Measurements from ENCODE around the gene SLC25A6.

Gene SLC25A6

DNA sequence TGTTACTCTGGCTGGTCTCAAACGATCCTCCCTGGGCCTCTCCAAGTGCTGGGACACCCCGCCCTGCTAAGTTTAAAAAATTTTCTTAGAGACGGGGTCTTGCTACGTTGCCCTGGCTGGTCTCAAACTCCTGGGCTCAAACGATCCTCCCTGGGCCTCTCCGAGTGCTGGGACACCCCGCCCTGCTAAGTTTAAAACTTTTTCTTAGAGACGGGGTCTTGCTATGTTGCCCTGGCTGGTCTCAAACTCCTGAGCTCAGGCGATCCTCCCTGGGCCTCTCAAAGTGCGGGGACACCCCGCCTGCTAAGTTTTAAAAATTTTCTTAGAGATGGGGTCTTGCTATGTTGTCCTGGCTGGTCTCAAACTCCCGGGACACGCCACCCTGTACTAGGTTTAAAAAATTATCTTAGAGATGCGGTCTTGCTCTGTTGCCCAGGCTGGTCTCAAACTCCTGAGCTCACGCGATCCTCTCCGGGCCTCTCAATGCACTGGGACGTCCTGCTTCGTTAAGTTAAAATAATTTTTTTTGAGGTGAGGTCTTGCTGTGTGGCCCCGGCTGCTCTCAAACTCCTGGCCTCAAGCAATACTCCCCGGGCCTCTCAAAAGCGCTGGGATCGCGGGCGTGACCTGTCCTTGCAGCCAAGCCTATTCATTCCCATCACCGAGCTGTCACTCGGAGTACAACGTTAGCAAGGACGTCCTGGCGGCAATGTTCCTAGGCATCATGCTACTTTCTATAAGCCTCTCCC lies 1.1 kb downstream of the SLC25A6 start:
- peaks cover 73% of the 10 kb centered on the region for H3K36me3 ChIP-seq (ENCODE audit: insufficient read depth, low read length)
- no peaks in the 10 kb centered on the region for H3K9me2 ChIP-seq (ENCODE audit: low read depth, low read length)
- no peaks in the 10 kb centered on the region for H3K27me3 ChIP-seq (ENCODE audit: insufficient read depth, low read length)
- H3F3A ChIP-seq (ENCODE audit: insufficient read depth, low read length): no peaks in the 10 kb centered on the region
- peak overlapping the region; percentile 93 for H3K4me2 ChIP-seq (ENCODE audit: low read length)
- peak overlapping the region; percentile 98 for H3K4me3 ChIP-seq (ENCODE audit: low read depth, low read length, poor library complexity, severe bottlenecking)
- peaks cover 32% of the 10 kb centered on the region for H3K79me2 ChIP-seq (ENCODE audit: insufficient read depth, low read length)
- no peak overlapping the region for H2AFZ ChIP-seq (ENCODE audit: low read length)
- H4K20me1 ChIP-seq (ENCODE audit: insufficient read depth, low read length): no peaks in the 10 kb centered on the region
- peak overlapping the region; percentile 98 for H3K9ac ChIP-seq (ENCODE audit: low read length)
- H3K27ac ChIP-seq (ENCODE audit: low read depth, low read length, poor library complexity, severe bottlenecking): peak overlapping the region; percentile 43
- H3K9me3 ChIP-seq (ENCODE audit: low read length): no peaks in the 10 kb centered on the region
- TF ChIP-seq EZH2 (IDR thresholded peaks at IDR 0.05; ENCODE audit: borderline replicate concordance, low read length) (no peak), CTCF (IDR thresholded peaks at IDR 0.05; ENCODE audit: low read length) (no peak)
- H3K4me1 ChIP-seq (ENCODE audit: insufficient read depth, low read length, severe bottlenecking): peaks cover 38% of the 10 kb centered on the region

- Histone ChIP-seq H3K79me2 (ENCODE audit: insufficient read depth, low read length) (peaks cover 32% of the 10 kb centered on the region), H3K27me3 (ENCODE audit: insufficient read depth, low read length) (no peaks in the 10 kb centered on the region), H3K9me2 (ENCODE audit: low read depth, low read length) (no peaks in the 10 kb centered on the region), H3F3A (ENCODE audit: insufficient read depth, low read length) (no peaks in the 10 kb centered on the region), H3K36me3 (ENCODE audit: insufficient read depth, low read length) (peaks cover 73% of the 10 kb centered on the region), H4K20me1 (ENCODE audit: insufficient read depth, low read length) (no peaks in the 10 kb centered on the region), H3K27ac (ENCODE audit: low read depth, low read length, poor library complexity, severe bottlenecking) (no peak overlapping the region), H3K9me3 (ENCODE audit: low read length) (no peaks in the 10 kb centered on the region), H3K9ac (ENCODE audit: low read length) (no peak overlapping the region), H2AFZ (ENCODE audit: low read length) (no peak overlapping the region), H3K4me3 (ENCODE audit: low read depth, low read length, poor library complexity, severe bottlenecking) (no peak overlapping the region), H3K4me1 (ENCODE audit: insufficient read depth, low read length, severe bottlenecking) (peaks cover 32% of the 10 kb centered on the region), H3K4me2 (ENCODE audit: low read length) (no peak overlapping the region)
- TF ChIP-seq CTCF (IDR thresholded peaks at IDR 0.05; ENCODE audit: low read length): no peak
- no peak for TF ChIP-seq EZH2 (IDR thresholded peaks at IDR 0.05; ENCODE audit: borderline replicate concordance, low read length)
Observed at GRCh38 chrX:1389993-1390285, 2.0 kb downstream of the SLC25A6 start.

- Histone ChIP-seq H3F3A (ENCODE audit: insufficient read depth, low read length) (0 out of 2 replicates have a peak, but pooled peaks cover 2% of the 10 kb centered on the region), H2AFZ (ENCODE audit: low read length) (no peak overlapping the region), H3K27ac (ENCODE audit: low read depth, low read length, poor library complexity, severe bottlenecking) (no peak overlapping the region), H4K20me1 (ENCODE audit: insufficient read depth, low read length) (no peaks in the 10 kb centered on the region), H3K9me2 (ENCODE audit: low read depth, low read length) (no peaks in the 10 kb centered on the region), H3K79me2 (ENCODE audit: insufficient read depth, low read length) (peaks cover 32% of the 10 kb centered on the region), H3K4me3 (ENCODE audit: low read depth, low read length, poor library complexity, severe bottlenecking) (no peak overlapping the region), H3K4me1 (ENCODE audit: insufficient read depth, low read length, severe bottlenecking) (peaks cover 27% of the 10 kb centered on the region), H3K4me2 (ENCODE audit: low read length) (no peak overlapping the region), H3K9me3 (ENCODE audit: low read length) (no peaks in the 10 kb centered on the region), H3K36me3 (ENCODE audit: insufficient read depth, low read length) (peaks cover 73% of the 10 kb centered on the region), H3K27me3 (ENCODE audit: insufficient read depth, low read length) (no peaks in the 10 kb centered on the region), H3K9ac (ENCODE audit: low read length) (no peak overlapping the region)
- TF ChIP-seq EZH2 (IDR thresholded peaks at IDR 0.05; ENCODE audit: borderline replicate concordance, low read length) (no peak), CTCF (IDR thresholded peaks at IDR 0.05; ENCODE audit: low read length) (no peak)
Observed at GRCh38 chrX:1389181-1389992, 2.5 kb downstream of the SLC25A6 start.

Measured in OCI-LY1 (cell line).